Measurements from ENCODE around the gene FBXO36. TPM values are rescaled to one million over a fixed set of nuclear protein-coding genes. Genes with fewer than 3 reads are reported as not detected.
"Not testable (repeated sequence)": the region's sequence is repeated elsewhere in the genome, so short reads cannot be mapped to it uniquely, and the experiment has no call there.

FBXO36 gene
- 1.5 and 2.1 TPM in 2 replicates for total RNA-seq
- 2.2 TPM for polyA plus RNA-seq (2012)

GRCh38 chr2:229922449-229923386, at the start of gene FBXO36:
TSS of gene FBXO36 (plus strand) at chr2:229922503. CDS start at chr2:229922514, 11 bp downstream.
- DNase-seq (ENCODE audit: low read depth), result peak; percentile 64

GRCh38 chr2:229873123-229873581, 49.2 kb upstream of the FBXO36 start:
- no peak for DNase-seq (ENCODE audit: low read depth)

- no peak for DNase-seq (ENCODE audit: low read depth)
These were observed 47.7 kb upstream of the FBXO36 start for GRCh38 chr2:229874647-229875046.

GRCh38 chr2:229875549-229875948, 46.8 kb upstream of the FBXO36 start:
- no peak for DNase-seq (ENCODE audit: low read depth)

GRCh38 chr2:229879191-229879950, 42.9 kb upstream of the FBXO36 start:
- no peak for DNase-seq (ENCODE audit: low read depth)

DNA sequence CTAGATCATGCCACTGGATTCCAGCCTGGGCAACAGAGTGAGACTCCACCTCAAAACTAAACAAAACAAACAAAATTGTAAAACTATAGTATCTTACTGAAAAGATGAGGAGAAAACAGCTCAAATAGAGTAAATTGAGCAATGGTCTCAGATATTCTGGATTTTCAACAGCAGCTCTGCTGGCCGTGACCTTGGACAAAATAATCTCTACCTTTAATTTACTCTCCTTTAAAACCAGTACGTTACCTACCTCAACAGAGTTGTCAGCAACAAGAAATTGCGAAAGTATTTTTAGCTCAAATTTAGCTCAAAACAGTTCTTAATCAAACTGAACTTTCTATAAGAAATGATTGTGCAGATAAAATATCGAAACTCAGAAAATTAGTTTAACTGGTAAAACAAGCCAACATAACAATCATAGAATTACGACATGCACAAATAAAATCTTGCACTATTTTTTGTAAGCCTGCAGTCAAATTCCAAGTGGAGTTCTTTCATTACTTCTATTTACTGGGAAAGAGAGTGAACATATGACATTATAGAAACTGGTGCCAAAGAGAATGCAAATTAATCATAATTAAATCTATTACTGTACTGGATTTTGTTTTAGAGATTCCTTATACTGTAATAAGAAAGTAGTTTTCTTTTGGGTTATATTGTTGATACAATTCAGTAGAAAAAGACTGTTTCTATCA, 41.3 kb upstream of the FBXO36 start:
- DNase-seq (ENCODE audit: low read depth), result no peak

- DNase-seq (ENCODE audit: low read depth), result no peak
These were observed 39.7 kb upstream of the FBXO36 start for GRCh38 chr2:229882583-229882982.

DNA sequence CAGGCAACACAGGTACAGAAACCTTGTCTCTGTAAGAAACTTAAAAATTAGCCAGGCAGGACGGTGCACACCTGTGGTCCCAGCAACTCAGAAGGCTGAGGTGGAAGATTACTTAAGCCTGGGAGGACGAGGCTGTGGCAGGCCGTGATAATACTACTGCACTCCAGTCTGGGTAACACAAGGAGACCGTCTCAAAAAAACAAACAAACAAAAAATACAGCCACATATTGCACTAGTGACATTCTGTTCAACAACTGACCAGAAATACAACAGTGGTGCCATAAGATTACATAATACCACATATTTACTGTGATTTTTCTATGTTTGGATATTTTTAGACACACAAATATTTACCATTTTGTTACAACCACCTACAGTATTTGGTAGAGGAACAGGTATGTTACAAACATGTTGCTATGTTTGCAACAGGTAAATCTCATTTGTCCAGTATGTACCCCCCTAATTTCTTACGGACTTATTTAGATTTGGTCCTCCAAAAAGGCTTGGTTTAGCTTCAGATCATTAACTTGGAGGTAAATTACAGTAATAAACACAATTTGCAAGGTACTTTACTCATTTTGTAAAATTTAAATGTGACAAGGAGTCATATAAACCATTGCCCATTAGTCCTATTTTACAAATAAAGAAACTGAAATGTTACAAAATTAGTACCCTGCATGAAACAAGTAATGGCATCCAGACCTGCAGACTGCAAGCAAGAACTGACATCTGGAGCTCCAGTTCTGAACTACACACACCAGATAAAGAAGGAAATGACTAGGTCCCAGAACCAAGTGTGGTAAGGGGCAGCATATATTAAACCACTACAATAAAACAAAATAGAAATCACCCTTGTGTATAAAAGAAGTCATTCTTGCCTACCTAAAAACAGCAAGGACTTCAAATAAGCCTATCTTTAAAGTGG, 37.3 kb upstream of the FBXO36 start:
- DNase-seq (ENCODE audit: low read depth), result no peak

DNA sequence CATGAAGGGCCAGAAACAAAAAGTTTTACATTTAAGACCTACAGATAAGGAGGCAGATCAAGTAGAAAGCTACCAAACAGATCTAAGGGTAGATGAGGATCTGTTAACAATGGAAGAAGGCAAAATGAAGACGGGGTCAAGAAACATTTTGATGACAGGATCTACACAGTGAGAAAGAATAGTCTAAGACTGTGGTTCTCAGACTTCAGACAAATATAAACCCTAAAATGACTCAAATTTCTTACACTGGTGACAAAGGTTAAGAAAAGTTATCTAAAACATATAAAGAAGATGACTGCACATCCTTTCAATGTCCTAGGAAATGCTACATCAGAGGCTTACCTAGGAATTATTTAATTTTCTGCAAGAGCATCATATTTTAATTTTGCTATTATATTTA, 34.9 kb upstream of the FBXO36 start:
- DNase-seq (ENCODE audit: low read depth), result no peak

GRCh38 chr2:229888031-229888430, 34.3 kb upstream of the FBXO36 start:
- no peak for DNase-seq (ENCODE audit: low read depth)

- DNase-seq (ENCODE audit: low read depth), result no peak
These were observed 33.3 kb upstream of the FBXO36 start for GRCh38 chr2:229889023-229889422.

GRCh38 chr2:229896857-229897256, 25.4 kb upstream of the FBXO36 start:
- DNase-seq (ENCODE audit: low read depth), result no peak

GRCh38 chr2:229899604-229900003, 22.7 kb upstream of the FBXO36 start:
- no peak for DNase-seq (ENCODE audit: low read depth)

- DNase-seq (ENCODE audit: low read depth), result no peak
These were observed 22.3 kb upstream of the FBXO36 start for GRCh38 chr2:229900012-229900411.

DNA sequence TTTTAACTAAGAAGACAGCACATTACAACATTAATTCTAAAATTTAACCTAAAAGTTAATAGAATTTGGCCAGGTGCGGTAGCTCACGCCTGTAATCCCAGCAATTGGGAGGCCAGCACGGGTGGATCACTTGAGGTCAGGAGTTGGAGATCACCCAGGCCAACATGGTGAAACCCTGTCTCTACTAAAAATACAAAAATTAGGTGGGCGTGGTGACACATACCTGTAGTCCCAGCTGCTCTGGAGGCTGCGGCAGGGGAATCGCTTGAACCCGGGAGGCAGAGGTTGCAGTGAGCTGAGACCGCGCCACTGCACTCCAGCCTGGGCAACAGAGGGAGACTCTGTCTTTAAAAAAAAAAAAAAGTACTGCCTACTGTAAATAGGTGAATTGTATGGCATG, 21.8 kb upstream of the FBXO36 start:
- DNase-seq (ENCODE audit: low read depth), result not testable (repeated sequence)

DNA sequence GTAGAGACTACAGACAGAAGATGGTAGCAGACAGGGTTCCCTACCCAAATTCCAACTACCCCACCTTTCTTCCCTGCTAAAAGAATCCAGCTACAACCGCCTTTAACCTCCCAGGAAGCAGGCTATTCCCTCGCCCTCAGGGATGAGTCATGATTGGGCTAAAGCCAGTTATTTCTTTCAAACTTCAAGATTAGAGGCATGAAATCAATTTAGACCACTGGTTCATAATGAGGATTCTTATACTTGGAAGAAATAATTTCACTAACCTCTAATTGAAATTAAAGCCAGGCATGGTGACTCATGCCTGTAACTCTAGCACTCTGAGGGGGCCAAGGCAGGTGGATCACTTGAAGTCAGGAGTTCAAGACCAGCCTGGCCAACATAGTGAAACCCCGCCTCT, 20.5 kb upstream of the FBXO36 start:
- DNase-seq (ENCODE audit: low read depth), result peak; percentile 75

GRCh38 chr2:229903037-229903436, 19.3 kb upstream of the FBXO36 start:
- DNase-seq (ENCODE audit: low read depth), result no peak

- DNase-seq (ENCODE audit: low read depth), result no peak
These were observed 16.7 kb upstream of the FBXO36 start for GRCh38 chr2:229905601-229906000.

DNA sequence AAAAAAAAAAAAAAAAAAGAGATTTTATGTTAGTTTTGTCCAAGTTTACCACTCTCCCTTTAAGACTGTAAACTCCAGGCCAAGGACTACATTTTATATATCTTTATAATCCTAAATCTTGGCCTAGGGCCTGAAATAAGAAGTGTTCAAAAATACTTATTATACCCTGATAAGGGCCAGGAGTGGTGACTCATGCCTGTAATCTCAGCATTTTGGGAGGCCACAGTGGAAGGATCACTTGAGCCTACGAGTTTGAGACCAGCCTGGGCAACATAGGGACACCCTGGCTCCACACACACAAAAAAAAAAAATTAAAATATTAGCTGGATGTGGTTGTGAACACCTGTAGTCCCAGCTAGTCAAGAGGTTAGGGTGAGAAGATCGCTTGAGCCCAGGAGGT, 13.2 kb upstream of the FBXO36 start:
- DNase-seq (ENCODE audit: low read depth), result no peak

- peak; percentile 53 for DNase-seq (ENCODE audit: low read depth)
These were observed 12.0 kb upstream of the FBXO36 start for GRCh38 chr2:229910147-229910831.
